Measurements from ENCODE around the gene CYP39A1.

CYP39A1 gene

GRCh38 chr6:46652603-46653438 lies at the start of gene CYP39A1, which contains the start of gene SLC25A27:
Gene CYP39A1, minus strand, starts transcription at chr6:46652818. Its CDS starts 236 bp downstream, at chr6:46652582.
Gene SLC25A27, plus strand, starts transcription at chr6:46652975. Its CDS starts 218 bp downstream, at chr6:46653193.
- Histone ChIP-seq H3K27me3 (ENCODE audit: insufficient read depth, low read depth) (no peaks in the 10 kb centered on the region), H3K4me2 (peak within 1 kb of the TSS; percentile 93), H3K4me1 (ENCODE audit: low read depth, poor library complexity, severe bottlenecking) (peaks cover 13% of the 10 kb centered on the region), H3K9ac (peak within 1 kb of the TSS; percentile 36), H3K36me3 (ENCODE audit: insufficient read depth) (no peaks in the 10 kb centered on the region), H2AFZ (ENCODE audit: low read depth) (peak within 1 kb of the TSS; percentile 90), H3K79me2 (ENCODE audit: insufficient read depth, low read depth) (no peaks in the 10 kb centered on the region), H3K27ac (no peak within 1 kb of the TSS), H3K4me3 (IDR thresholded peaks at IDR 0.05; ENCODE audit: insufficient read depth, low read depth, low read length) (no peak within 1 kb of the TSS), H4K20me1 (ENCODE audit: insufficient read depth) (no peaks in the 10 kb centered on the region)
- TF ChIP-seq CTCF (conservative IDR thresholded peaks at IDR 0.05; ENCODE audit: low read depth, low read length): no peak

GRCh38 chr6:46699970-46700369 lies 47.4 kb upstream of the CYP39A1 start:
- no peak overlapping the region for H3K4me3 ChIP-seq (IDR thresholded peaks at IDR 0.05; ENCODE audit: insufficient read depth, low read depth, low read length)
- H3K36me3 ChIP-seq (ENCODE audit: insufficient read depth): no peaks in the 10 kb centered on the region
- H3K79me2 ChIP-seq (ENCODE audit: insufficient read depth, low read depth): no peaks in the 10 kb centered on the region
- no peak overlapping the region for H3K9ac ChIP-seq
- no peak overlapping the region for H3K4me2 ChIP-seq
- H3K4me1 ChIP-seq (ENCODE audit: low read depth, poor library complexity, severe bottlenecking): no peaks in the 10 kb centered on the region
- no peak for TF ChIP-seq CTCF (conservative IDR thresholded peaks at IDR 0.05; ENCODE audit: low read depth, low read length)
- no peak overlapping the region for H3K27ac ChIP-seq
- H2AFZ ChIP-seq (ENCODE audit: low read depth): no peak overlapping the region
- H3K27me3 ChIP-seq (ENCODE audit: insufficient read depth, low read depth): no peaks in the 10 kb centered on the region
- no peaks in the 10 kb centered on the region for H4K20me1 ChIP-seq (ENCODE audit: insufficient read depth)

GRCh38 chr6:46690911-46691451 lies 38.4 kb upstream of the CYP39A1 start:
- Histone ChIP-seq H3K4me2 (no peak overlapping the region), H3K27ac (no peak overlapping the region), H2AFZ (ENCODE audit: low read depth) (no peak overlapping the region), H3K79me2 (ENCODE audit: insufficient read depth, low read depth) (no peaks in the 10 kb centered on the region), H3K27me3 (ENCODE audit: insufficient read depth, low read depth) (no peaks in the 10 kb centered on the region), H3K4me1 (ENCODE audit: low read depth, poor library complexity, severe bottlenecking) (no peaks in the 10 kb centered on the region), H3K36me3 (ENCODE audit: insufficient read depth) (no peaks in the 10 kb centered on the region), H3K4me3 (IDR thresholded peaks at IDR 0.05; ENCODE audit: insufficient read depth, low read depth, low read length) (no peak overlapping the region), H4K20me1 (ENCODE audit: insufficient read depth) (no peaks in the 10 kb centered on the region), H3K9ac (no peak overlapping the region)
- TF ChIP-seq CTCF (conservative IDR thresholded peaks at IDR 0.05; ENCODE audit: low read depth, low read length): no peak

- Histone ChIP-seq H3K4me3 (IDR thresholded peaks at IDR 0.05; ENCODE audit: insufficient read depth, low read depth, low read length) (no peak overlapping the region), H3K79me2 (ENCODE audit: insufficient read depth, low read depth) (no peaks in the 10 kb centered on the region), H3K4me1 (ENCODE audit: low read depth, poor library complexity, severe bottlenecking) (no peaks in the 10 kb centered on the region), H3K9ac (no peak overlapping the region), H2AFZ (ENCODE audit: low read depth) (no peak overlapping the region), H3K4me2 (no peak overlapping the region), H3K27me3 (ENCODE audit: insufficient read depth, low read depth) (no peaks in the 10 kb centered on the region), H4K20me1 (ENCODE audit: insufficient read depth) (no peaks in the 10 kb centered on the region), H3K27ac (no peak overlapping the region), H3K36me3 (ENCODE audit: insufficient read depth) (no peaks in the 10 kb centered on the region)
- TF ChIP-seq CTCF (conservative IDR thresholded peaks at IDR 0.05; ENCODE audit: low read depth, low read length): no peak
Measured at GRCh38 chr6:46690141-46690755, 37.6 kb upstream of the CYP39A1 start.

Data from KMS-11 (cell line).